A549 treated with RU486 at 1 μM for 4 hours (cell line): ENCODE measurements around the gene CCN2. TPM values are rescaled to one million over a fixed set of nuclear protein-coding genes. Genes with fewer than 3 reads are reported as not detected.

Experiments used
- total RNA-seq: library from RNA; stranded (reverse); fragments of 200-300 nt; extraction: Qiagen RNA extraction; gene quantifications from 5 replicates; pipeline ENCODE4 v1.2.3, GENCODE V29; 2022; ENCODE audit warnings: low read depth

The CCN2 gene
- total RNA-seq = 22.3 to 35.2 TPM (median 29.9 TPM) in 5 replicates

DNA sequence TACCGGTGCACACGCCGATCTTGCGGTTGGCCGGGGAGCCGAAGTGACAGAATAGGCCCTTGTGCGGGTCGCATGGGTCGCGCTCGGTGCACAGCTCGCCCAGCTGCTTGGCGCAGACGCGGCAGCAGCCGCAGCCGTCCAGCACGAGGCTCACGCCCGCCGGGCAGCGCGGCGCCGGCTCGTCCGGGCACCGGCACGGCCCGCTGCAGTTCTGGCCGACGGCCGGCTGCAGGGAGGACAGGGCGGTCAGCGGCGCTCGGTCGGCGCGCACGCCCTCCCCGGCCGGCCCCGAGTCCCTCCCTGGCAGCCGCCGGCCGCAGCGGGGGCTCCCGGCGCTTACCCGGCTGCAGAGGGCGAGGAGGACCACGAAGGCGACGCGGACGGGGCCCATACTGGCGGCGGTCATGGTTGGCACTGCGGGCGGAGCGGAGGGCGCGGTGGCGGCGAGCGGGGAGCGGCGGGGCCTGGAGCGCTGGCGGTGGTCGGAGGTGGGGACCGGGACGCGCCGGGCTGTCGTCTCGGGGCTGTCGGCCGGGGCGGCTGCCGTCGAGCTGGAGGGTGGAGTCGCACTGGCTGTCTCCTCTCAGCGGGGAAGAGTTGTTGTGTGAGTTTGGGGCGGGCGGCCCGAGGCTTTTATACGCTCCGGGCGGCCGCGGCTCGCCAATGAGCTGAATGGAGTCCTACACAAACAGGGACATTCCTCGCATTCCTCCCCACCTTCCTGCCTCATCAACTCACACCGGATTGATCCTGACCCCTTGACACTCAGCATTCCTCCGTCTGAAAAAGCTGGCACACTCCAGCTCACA is at the start of gene CCN2:
Gene CCN2 (minus strand): TSS at position 606 of the 809 bp plus-strand sequence. CDS start 200 bp downstream, at position 406.

Other genes with a start within 250 kb of the CCN2 start
- gene OR2A4, start 250.0 kb downstream of the CCN2 start, total RNA-seq = not detected in 5 replicates
- gene CTAGE9, start 240.4 kb downstream of the CCN2 start, total RNA-seq = not detected in 5 replicates
- gene ENPP1, start 143.4 kb downstream of the CCN2 start, total RNA-seq = 0.95 to 1.7 TPM (median 1.6 TPM) in 5 replicates